Stimulated activated CD4-positive, alpha-beta T cell treated with anti-CD3 and anti-CD28 coated beads, Interleukin-1b, Interleukin-23, amount 100 ng/mL, for 1 hour (primary cell): ENCODE measurements around the gene FAM78A.

Experiments
- DNase-seq, 2 donors: peaks; one replicate each; pipeline ENCODE4 v3.0.0-alpha.2; 2020; ENCODE audit warnings: low read depth in 2 of 2

FAM78A gene

GRCh38 chr9:131276094-131276888, at the start of gene FAM78A:
FAM78A (minus strand) TSS chr9:131276510; CDS start chr9:131276179, 331 bp downstream.
- DNase-seq: no peak

GRCh38 chr9:131324736-131325679, 48.7 kb upstream of the FAM78A start:
- DNase-seq: no peak

GRCh38 chr9:131323629-131324028, 47.3 kb upstream of the FAM78A start:
- DNase-seq: no peak

- no peak for DNase-seq
Observed at GRCh38 chr9:131320031-131320685, 43.8 kb upstream of the FAM78A start.

- DNase-seq: no peak
Observed at GRCh38 chr9:131319486-131319885, 43.2 kb upstream of the FAM78A start.

GRCh38 chr9:131318231-131319085, 42.1 kb upstream of the FAM78A start:
- DNase-seq: no peak

- no peak for DNase-seq
Observed at GRCh38 chr9:131312822-131313770, 36.8 kb upstream of the FAM78A start.

- DNase-seq: no peak
Observed at GRCh38 chr9:131312246-131312645, 35.9 kb upstream of the FAM78A start.

GRCh38 chr9:131310833-131311554, 34.7 kb upstream of the FAM78A start:
- peak; percentile 8 to 13 for DNase-seq

GRCh38 chr9:131309530-131310276, 33.4 kb upstream of the FAM78A start:
- no peak for DNase-seq

- no peak for DNase-seq
Observed at GRCh38 chr9:131308906-131309529, 32.7 kb upstream of the FAM78A start.

- DNase-seq: no peak
Observed at GRCh38 chr9:131308452-131308851, 32.1 kb upstream of the FAM78A start.

- no peak for DNase-seq
Observed at GRCh38 chr9:131307974-131308373, 31.7 kb upstream of the FAM78A start.

- DNase-seq: no peak
Observed at GRCh38 chr9:131306397-131307004, 30.2 kb upstream of the FAM78A start.

- no peak for DNase-seq
Observed at GRCh38 chr9:131304676-131305355, 28.5 kb upstream of the FAM78A start.

GRCh38 chr9:131303381-131304321, 27.3 kb upstream of the FAM78A start:
- DNase-seq: no peak
